ENCODE results near the gene MRPS9. TPM values are rescaled to one million over a fixed set of nuclear protein-coding genes. Genes with fewer than 3 reads are reported as not detected.

Gene MRPS9
- total and polyA plus RNA-seq, 8 donors: 8.7 to 30.9 (median 22.4) TPM; not detected in 1

DNA sequence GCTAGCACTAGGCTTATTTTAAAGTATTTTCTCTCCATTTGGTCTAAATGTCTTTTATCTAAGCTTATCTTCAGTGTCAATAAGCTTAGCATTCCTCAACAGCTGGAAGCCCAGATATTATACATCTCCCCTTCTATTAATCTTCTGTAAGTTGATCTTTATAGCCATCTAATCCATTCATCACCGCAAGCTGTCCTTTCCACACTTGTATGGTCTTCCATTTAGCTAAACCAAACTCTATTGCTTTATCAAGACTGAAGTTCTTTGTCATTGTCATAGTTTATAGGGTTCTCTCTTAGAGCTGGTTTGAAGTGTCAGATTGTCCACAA is 102.3 kb downstream of the MRPS9 start:
- Histone ChIP-seq H3K4me3 (no peak overlapping the region), H3K4me1 (peaks cover 7 to 18% (median 14%) of the 10 kb centered on the region in 4 donors), H3K27me3 (peaks cover 0 to 38% (median 27%) of the 10 kb centered on the region in 3 donors), H3K27ac (no peak overlapping the region), H3K36me3 (no peaks in the 10 kb centered on the region), H3K9me3 (no peaks in the 10 kb centered on the region)
- WGBS, 5 donors: 55 to 76% (median 68%) methylated on average over 1 of the region's 1 CpG
- intact Hi-C loops (cut with DNase I; ENCODE audit: low total_unique reads): no loop called here
- DNase-seq: no peak
- TF ChIP-seq, protein P1, sequence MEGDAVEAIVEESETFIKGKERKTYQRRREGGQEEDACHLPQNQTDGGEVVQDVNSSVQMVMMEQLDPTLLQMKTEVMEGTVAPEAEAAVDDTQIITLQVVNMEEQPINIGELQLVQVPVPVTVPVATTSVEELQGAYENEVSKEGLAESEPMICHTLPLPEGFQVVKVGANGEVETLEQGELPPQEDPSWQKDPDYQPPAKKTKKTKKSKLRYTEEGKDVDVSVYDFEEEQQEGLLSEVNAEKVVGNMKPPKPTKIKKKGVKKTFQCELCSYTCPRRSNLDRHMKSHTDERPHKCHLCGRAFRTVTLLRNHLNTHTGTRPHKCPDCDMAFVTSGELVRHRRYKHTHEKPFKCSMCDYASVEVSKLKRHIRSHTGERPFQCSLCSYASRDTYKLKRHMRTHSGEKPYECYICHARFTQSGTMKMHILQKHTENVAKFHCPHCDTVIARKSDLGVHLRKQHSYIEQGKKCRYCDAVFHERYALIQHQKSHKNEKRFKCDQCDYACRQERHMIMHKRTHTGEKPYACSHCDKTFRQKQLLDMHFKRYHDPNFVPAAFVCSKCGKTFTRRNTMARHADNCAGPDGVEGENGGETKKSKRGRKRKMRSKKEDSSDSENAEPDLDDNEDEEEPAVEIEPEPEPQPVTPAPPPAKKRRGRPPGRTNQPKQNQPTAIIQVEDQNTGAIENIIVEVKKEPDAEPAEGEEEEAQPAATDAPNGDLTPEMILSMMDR (IDR thresholded peaks at IDR 0.05): no peak
- TF ChIP-seq POLR2AphosphoS5 (IDR thresholded peaks at IDR 0.05): no peak
- no peak for TF ChIP-seq POLR2A (IDR thresholded peaks at IDR 0.05)
- no peak for TF ChIP-seq EP300 (IDR thresholded peaks at IDR 0.05)

DNA sequence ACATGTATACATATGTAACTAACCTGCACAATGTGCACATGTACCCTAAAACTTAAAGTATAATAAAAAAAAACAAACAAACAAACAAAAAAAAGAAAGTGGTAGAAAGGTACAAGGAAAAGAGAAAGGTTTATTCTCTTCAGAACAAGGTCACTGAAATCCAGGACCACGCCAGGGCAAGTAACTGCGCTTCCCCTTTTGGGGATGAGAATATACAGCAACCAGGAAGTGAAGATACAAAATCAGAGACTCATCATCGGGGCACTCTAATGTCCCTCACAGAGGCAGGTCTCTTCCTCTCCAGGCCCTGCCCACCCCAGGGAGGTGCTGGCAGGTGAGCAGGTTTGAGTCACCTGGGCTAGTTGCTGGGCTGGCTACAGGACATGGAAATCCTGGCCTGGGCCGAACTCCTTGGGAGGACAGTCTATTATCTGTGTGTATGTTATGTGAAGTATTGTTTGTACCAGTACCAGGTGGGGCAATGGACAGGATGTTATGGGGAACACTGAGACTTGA is 103.3 kb downstream of the MRPS9 start:
- TF ChIP-seq POLR2AphosphoS5 (IDR thresholded peaks at IDR 0.05): no peak
- TF ChIP-seq EP300 (IDR thresholded peaks at IDR 0.05): no peak
- no peak for TF ChIP-seq POLR2A (IDR thresholded peaks at IDR 0.05)
- TF ChIP-seq, protein P1 (IDR thresholded peaks at IDR 0.05): no peak
- Histone ChIP-seq H3K4me3 (no peak overlapping the region), H3K36me3 (no peaks in the 10 kb centered on the region), H3K4me1 (peaks cover 7 to 18% (median 14%) of the 10 kb centered on the region in 4 donors), H3K27ac (no peak overlapping the region), H3K27me3 (peaks cover 0 to 47% (median 36%) of the 10 kb centered on the region in 3 donors), H3K9me3 (no peaks in the 10 kb centered on the region)
- WGBS, 5 donors: 78 to 92% (median 82%) methylated on average over 4 of the region's 4 CpGs
- DNase-seq: no peak
- intact Hi-C loops (cut with DNase I; ENCODE audit: low total_unique reads): no loop called here

GRCh38 chr2:105142239-105142638 is 104.4 kb downstream of the MRPS9 start:
- intact Hi-C loops (cut with DNase I; ENCODE audit: low total_unique reads): no loop called here
- no peaks in the 10 kb centered on the region for H3K36me3 ChIP-seq
- DNase-seq: no peak
- WGBS, 5 donors: 74 to 89% (median 82%) methylated on average over 5 of the region's 5 CpGs
- peaks cover 7 to 18% (median 14%) of the 10 kb centered on the region in 4 donors for H3K4me1 ChIP-seq
- no peak overlapping the region for H3K4me3 ChIP-seq
- no peaks in the 10 kb centered on the region for H3K9me3 ChIP-seq
- no peak overlapping the region for H3K27ac ChIP-seq
- TF ChIP-seq POLR2A (IDR thresholded peaks at IDR 0.05) (no peak), POLR2AphosphoS5 (IDR thresholded peaks at IDR 0.05) (no peak), EP300 (IDR thresholded peaks at IDR 0.05) (no peak)
- TF ChIP-seq, protein P1 (IDR thresholded peaks at IDR 0.05): no peak
- H3K27me3 ChIP-seq: peaks cover 0 to 58% (median 41%) of the 10 kb centered on the region in 3 donors

DNA sequence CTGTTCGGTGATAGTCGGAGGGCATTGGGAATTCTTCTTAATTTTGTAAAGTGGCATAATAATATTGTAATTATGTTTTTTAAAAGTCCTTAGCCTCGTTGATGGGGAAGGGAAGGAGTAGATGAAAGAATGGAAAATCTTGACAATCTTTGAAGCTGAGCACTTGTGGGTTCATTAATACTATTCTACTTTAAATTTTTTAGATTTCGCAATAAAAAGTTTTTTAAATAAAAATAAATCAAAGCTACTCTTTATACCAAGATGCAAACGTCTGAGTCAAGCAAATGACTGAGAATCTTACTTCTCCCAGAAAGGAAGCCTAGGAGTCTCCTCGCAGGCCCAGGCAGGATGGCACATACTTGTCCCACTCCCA is 105.2 kb downstream of the MRPS9 start:
- TF ChIP-seq EP300 (IDR thresholded peaks at IDR 0.05) (no peak), POLR2AphosphoS5 (IDR thresholded peaks at IDR 0.05) (no peak), POLR2A (IDR thresholded peaks at IDR 0.05) (no peak)
- TF ChIP-seq, protein P1 (IDR thresholded peaks at IDR 0.05): no peak
- Histone ChIP-seq H3K4me1 (peaks cover 7 to 18% (median 14%) of the 10 kb centered on the region in 4 donors), H3K27ac (no peak overlapping the region), H3K36me3 (no peaks in the 10 kb centered on the region), H3K4me3 (peak overlapping the region in 1 of 4 donors; percentile 49), H3K27me3 (peaks cover 0 to 66% (median 46%) of the 10 kb centered on the region in 3 donors), H3K9me3 (no peaks in the 10 kb centered on the region)
- DNase-seq: no peak
- intact Hi-C loops (cut with DNase I; ENCODE audit: low total_unique reads): no loop called here
- WGBS, 5 donors: 57 to 67% (median 63%) methylated on average over 6 of the region's 6 CpGs

All from stomach (tissue), 9 donors.